Ureter (tissue), 1 donor: ENCODE data around the gene WWOX. TPM values are rescaled to one million over a fixed set of nuclear protein-coding genes. Genes with fewer than 3 reads are reported as not detected.

ENCODE experiments used
- DNase-seq: peaks from one replicate; pipeline ENCODE4 v3.0.0-alpha.2; 2020; ENCODE audit warnings: low spot score
- total RNA-seq: library from RNA; stranded (reverse); gene quantifications from one replicate; pipeline ENCODE4 v1.2.4, GENCODE V29; 2023
- donor health status: DM: yes; HTN: yes; CAD: no.

The WWOX gene
- total RNA-seq, 1 donor from 2014 or later, result 23.5 TPM

- DNase-seq, result no peak
These were observed 254.3 kb downstream of the WWOX start for GRCh38 chr16:78353640-78354275.

- DNase-seq, result no peak
These were observed 263.2 kb downstream of the WWOX start for GRCh38 chr16:78362524-78363135.

- DNase-seq, result no peak
These were observed 264.5 kb downstream of the WWOX start for GRCh38 chr16:78363843-78364555.

GRCh38 chr16:78364556-78364880, 265.1 kb downstream of the WWOX start:
- DNase-seq, result no peak

GRCh38 chr16:78365366-78365765, 265.9 kb downstream of the WWOX start:
- DNase-seq, result no peak

- no peak for DNase-seq
These were observed 269.0 kb downstream of the WWOX start for GRCh38 chr16:78368121-78369102.

- DNase-seq, result no peak
These were observed 272.8 kb downstream of the WWOX start for GRCh38 chr16:78372277-78372676.

GRCh38 chr16:78375055-78375679, 275.7 kb downstream of the WWOX start:
- no peak for DNase-seq

GRCh38 chr16:78376452-78376851, 277.0 kb downstream of the WWOX start:
- no peak for DNase-seq

- DNase-seq, result no peak
These were observed 277.9 kb downstream of the WWOX start for GRCh38 chr16:78377312-78377711.

- no peak for DNase-seq
These were observed 281.6 kb downstream of the WWOX start for GRCh38 chr16:78381060-78381459.

GRCh38 chr16:78383118-78383517, 283.7 kb downstream of the WWOX start:
- DNase-seq, result no peak

GRCh38 chr16:78385086-78385805, 285.8 kb downstream of the WWOX start:
- DNase-seq, result no peak

- no peak for DNase-seq
These were observed 287.3 kb downstream of the WWOX start for GRCh38 chr16:78386557-78387324.

- no peak for DNase-seq
These were observed 289.6 kb downstream of the WWOX start for GRCh38 chr16:78389009-78389498.

GRCh38 chr16:78390092-78390491, 290.6 kb downstream of the WWOX start:
- DNase-seq, result no peak

GRCh38 chr16:78390508-78391324, 291.3 kb downstream of the WWOX start:
- no peak for DNase-seq

GRCh38 chr16:78392585-78393195, 293.2 kb downstream of the WWOX start:
- DNase-seq, result no peak

GRCh38 chr16:78395035-78395434, 295.6 kb downstream of the WWOX start:
- DNase-seq, result no peak
